Measurements from ENCODE around the gene PHF8. TPM values are rescaled to one million over a fixed set of nuclear protein-coding genes. Genes with fewer than 3 reads are reported as not detected.

Gene PHF8
- total RNA-seq, 1 experiment from 2014 or later = 31.0 TPM

DNA sequence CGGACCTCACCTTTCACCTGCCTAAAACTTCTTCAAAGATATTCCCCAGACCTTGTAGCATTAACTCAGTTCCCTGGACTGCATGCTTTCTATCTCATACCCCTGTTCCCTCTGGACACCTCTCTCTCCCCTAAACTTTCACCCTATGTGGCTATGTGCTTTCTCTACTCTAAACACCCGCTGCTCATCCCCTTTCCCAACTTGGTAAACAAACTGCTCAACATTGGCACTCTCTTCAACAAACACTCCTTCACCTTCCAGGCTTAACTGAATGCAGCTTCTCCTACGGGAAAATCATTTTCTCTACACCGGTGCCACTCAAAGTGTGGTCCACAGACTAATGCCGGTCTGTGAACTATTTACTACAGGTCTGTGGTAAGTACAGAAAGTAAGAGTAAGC lies 19.9 kb downstream of the PHF8 start:
- CTCF ChIA-PET = no interaction called here
- no TSS peak for BruUV-seq (replicated peaks)
- POLR2A ChIA-PET (ENCODE audit: low non-redundant PET) = no interaction called here

DNA sequence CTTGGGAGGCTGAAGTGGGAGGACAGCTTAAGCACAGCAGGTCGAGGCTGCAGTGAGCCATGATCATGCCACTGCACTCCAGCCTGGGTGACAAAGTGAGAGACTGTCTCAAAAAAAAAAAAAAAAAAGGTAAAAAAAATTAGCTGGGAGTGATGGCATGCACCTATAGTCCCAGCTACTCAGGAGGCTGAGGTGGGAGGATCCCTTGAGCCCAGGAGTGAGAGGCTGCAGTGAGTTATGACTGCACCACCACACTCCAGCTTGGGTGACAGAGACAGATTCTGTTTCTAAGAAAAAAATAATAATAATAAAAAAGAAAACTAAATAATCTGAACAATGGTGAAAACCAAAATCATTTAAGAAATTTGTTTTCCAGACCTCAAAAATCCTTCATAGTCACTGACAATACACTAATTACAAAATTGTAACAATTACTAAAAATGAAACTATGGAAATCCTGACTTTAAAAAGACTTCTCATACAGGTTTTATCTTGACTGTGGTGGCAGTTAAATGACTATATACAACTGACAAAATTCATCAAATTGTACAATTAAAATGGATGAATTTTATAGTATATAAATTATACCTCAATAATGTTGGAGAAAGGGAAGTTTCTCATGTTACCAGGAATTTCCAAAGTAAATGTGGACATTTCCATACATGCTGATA lies 31.3 kb downstream of the PHF8 start:
- no peaks in the 10 kb centered on the region for H3K27me3 ChIP-seq (replicated peaks; ENCODE audit: insufficient read depth, low read depth, low read length, poor library complexity)
- no TSS peak for BruUV-seq (replicated peaks)
- no peaks in the 10 kb centered on the region for H3K4me1 ChIP-seq (ENCODE audit: insufficient read depth, low read length, poor library complexity, severe bottlenecking)
- intact Hi-C loops (cut with micrococcal nuclease; ENCODE audit: unreplicated experiment) = no loop called here
- DNase-seq (ENCODE audit: low spot score) = no peak
- ChIA-PET POLR2A (ENCODE audit: low non-redundant PET) (no interaction called here), CTCF (no interaction called here)
- peaks cover 11% of the 10 kb centered on the region for H3K36me3 ChIP-seq (ENCODE audit: insufficient read depth, low read length, poor library complexity, severe bottlenecking)
- no peak for TF ChIP-seq EZH2 (IDR thresholded peaks at IDR 0.05; ENCODE audit: borderline replicate concordance, low read depth, low read length, poor library complexity, severe bottlenecking)
- TF ChIP-seq, protein P1, sequence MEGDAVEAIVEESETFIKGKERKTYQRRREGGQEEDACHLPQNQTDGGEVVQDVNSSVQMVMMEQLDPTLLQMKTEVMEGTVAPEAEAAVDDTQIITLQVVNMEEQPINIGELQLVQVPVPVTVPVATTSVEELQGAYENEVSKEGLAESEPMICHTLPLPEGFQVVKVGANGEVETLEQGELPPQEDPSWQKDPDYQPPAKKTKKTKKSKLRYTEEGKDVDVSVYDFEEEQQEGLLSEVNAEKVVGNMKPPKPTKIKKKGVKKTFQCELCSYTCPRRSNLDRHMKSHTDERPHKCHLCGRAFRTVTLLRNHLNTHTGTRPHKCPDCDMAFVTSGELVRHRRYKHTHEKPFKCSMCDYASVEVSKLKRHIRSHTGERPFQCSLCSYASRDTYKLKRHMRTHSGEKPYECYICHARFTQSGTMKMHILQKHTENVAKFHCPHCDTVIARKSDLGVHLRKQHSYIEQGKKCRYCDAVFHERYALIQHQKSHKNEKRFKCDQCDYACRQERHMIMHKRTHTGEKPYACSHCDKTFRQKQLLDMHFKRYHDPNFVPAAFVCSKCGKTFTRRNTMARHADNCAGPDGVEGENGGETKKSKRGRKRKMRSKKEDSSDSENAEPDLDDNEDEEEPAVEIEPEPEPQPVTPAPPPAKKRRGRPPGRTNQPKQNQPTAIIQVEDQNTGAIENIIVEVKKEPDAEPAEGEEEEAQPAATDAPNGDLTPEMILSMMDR (conservative IDR thresholded peaks at IDR 0.05; ENCODE audit: low read depth, low read length) = no peak
- H3K4me3 ChIP-seq (ENCODE audit: low read depth, low read length, poor library complexity, severe bottlenecking) = no peak overlapping the region
- no peaks in the 10 kb centered on the region for H3K9me3 ChIP-seq (ENCODE audit: low read depth, low read length, poor library complexity, severe bottlenecking)
- H3K27ac ChIP-seq (ENCODE audit: low read depth, low read length, poor library complexity, severe bottlenecking) = no peak overlapping the region

More for the DNA sequence above, 19.9 kb downstream of the PHF8 start:
- TF ChIP-seq, protein P1 (conservative IDR thresholded peaks at IDR 0.05; ENCODE audit: low read depth, low read length) = no peak
- no peak for TF ChIP-seq EZH2 (IDR thresholded peaks at IDR 0.05; ENCODE audit: borderline replicate concordance, low read depth, low read length, poor library complexity, severe bottlenecking)
- no peak overlapping the region for H3K27ac ChIP-seq (ENCODE audit: low read depth, low read length, poor library complexity, severe bottlenecking)
- no peak overlapping the region for H3K4me3 ChIP-seq (ENCODE audit: low read depth, low read length, poor library complexity, severe bottlenecking)
- intact Hi-C loops (cut with micrococcal nuclease; ENCODE audit: unreplicated experiment) = no loop called here
- no peaks in the 10 kb centered on the region for H3K9me3 ChIP-seq (ENCODE audit: low read depth, low read length, poor library complexity, severe bottlenecking)
- H3K36me3 ChIP-seq (ENCODE audit: insufficient read depth, low read length, poor library complexity, severe bottlenecking) = no peaks in the 10 kb centered on the region
- no peaks in the 10 kb centered on the region for H3K27me3 ChIP-seq (replicated peaks; ENCODE audit: insufficient read depth, low read depth, low read length, poor library complexity)
- H3K4me1 ChIP-seq (ENCODE audit: insufficient read depth, low read length, poor library complexity, severe bottlenecking) = no peaks in the 10 kb centered on the region
- DNase-seq (ENCODE audit: low spot score) = no peak

DNA sequence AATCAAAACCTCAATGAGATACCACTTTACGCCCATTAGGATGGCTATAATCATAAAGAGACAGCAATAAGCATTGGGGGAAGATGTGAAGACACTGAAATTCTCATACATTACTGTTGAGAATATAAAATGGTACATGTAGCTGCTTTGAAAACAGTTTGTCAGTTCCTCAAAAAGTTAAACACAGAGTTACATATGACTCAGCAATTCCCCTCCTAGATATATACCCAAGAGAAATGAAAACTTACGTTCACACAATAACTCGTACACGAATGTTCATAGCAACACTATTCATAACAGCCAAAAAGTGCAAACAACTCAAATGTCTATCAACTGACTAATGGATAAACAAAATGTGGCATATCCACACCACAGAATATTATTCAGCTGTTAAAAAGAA lies 36.6 kb downstream of the PHF8 start:
- POLR2A ChIA-PET (ENCODE audit: low non-redundant PET) = no interaction called here

More for the DNA sequence above, 36.6 kb downstream of the PHF8 start:
- intact Hi-C loops (cut with micrococcal nuclease; ENCODE audit: unreplicated experiment) = no loop called here
- H3K27me3 ChIP-seq (replicated peaks; ENCODE audit: insufficient read depth, low read depth, low read length, poor library complexity) = no peaks in the 10 kb centered on the region
- BruUV-seq (replicated peaks) = no TSS peak
- CTCF ChIA-PET = no interaction called here
- H3K27ac ChIP-seq (ENCODE audit: low read depth, low read length, poor library complexity, severe bottlenecking) = no peak overlapping the region
- DNase-seq (ENCODE audit: low spot score) = no peak
- H3K4me1 ChIP-seq (ENCODE audit: insufficient read depth, low read length, poor library complexity, severe bottlenecking) = no peaks in the 10 kb centered on the region
- TF ChIP-seq, protein P1 (conservative IDR thresholded peaks at IDR 0.05; ENCODE audit: low read depth, low read length) = no peak
- no peak for TF ChIP-seq EZH2 (IDR thresholded peaks at IDR 0.05; ENCODE audit: borderline replicate concordance, low read depth, low read length, poor library complexity, severe bottlenecking)
- no peaks in the 10 kb centered on the region for H3K36me3 ChIP-seq (ENCODE audit: insufficient read depth, low read length, poor library complexity, severe bottlenecking)
- no peak overlapping the region for H3K4me3 ChIP-seq (ENCODE audit: low read depth, low read length, poor library complexity, severe bottlenecking)
- no peaks in the 10 kb centered on the region for H3K9me3 ChIP-seq (ENCODE audit: low read depth, low read length, poor library complexity, severe bottlenecking)

All from A673 (cell line).